Measurements from ENCODE around the gene ARL4A. TPM values are rescaled to one million over a fixed set of nuclear protein-coding genes. Genes with fewer than 3 reads are reported as not detected.

ARL4A gene
- total RNA-seq, 4 donors from 2014 or later: 38.5 to 89.7 (median 72.7) TPM

DNA sequence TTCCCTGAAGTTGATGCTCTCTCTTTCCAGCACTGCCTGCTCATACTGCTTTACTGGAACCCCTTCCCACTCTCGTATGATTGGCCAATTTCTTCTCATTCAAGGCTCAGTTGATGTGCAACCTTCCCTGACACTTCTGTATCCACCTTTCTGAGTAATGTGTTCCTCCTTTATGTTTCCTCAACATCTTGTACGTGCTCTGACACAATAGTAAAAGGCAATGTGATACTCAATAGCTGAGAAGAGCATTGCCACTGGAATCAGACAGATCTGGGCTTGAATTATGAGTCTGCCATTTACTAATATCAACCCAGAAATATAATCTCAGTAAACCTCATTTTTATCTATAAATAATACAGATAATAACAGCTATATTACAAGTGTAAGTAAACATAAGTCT lies 34.7 kb downstream of the ARL4A start:
- no peak overlapping the region for H3K4me3 ChIP-seq
- no peaks in the 10 kb centered on the region for H3K36me3 ChIP-seq
- DNase-seq: no peak

DNA sequence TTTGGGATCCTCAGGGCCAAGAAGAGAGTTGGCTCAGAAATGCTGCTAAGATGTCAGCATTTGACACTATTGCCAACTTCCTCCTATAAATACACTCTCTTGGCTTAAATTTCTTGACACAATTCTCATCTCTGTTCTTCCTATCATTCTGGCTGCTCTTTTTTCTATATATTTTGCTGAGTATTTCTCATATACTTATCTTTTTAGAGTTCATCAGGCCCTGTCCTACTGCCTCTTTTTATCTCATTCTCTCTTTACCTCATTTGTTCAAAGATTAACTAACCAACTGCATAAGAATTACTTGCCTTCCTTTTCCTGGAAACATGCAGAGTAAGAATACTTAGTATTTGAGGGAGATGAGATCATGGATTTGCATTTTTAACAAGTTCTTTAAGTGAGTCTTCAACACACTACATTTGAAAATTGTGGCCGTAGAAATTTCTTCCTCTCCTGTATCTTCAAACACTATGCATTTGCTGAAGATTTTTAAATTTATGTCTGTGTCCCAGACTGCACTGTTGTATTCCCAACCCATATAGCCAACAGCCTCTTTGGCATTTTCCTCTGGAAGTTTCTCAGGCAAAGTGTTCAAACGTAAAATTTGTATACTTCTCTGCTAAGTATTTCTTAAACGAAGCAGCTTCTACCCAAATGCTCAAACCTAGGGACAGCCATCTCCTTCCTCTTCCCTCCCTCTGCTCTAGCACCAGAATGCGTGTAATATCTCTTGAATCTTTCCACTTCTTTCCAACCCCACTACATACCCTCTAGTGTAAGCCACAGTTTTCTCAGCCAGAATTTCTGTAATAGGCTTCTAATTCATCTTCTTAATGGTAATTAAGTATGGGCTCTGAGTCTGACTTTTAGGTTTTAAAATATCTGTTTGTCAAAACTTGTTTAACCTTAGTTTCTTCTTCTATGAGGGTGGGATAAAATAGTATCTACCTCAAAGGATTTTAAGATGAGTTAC lies 35.5 kb downstream of the ARL4A start:
- DNase-seq: no peak
- H3K27me3 ChIP-seq: no peaks in the 10 kb centered on the region
- H3K4me1 ChIP-seq: peaks cover 0 to 6% of the 10 kb centered on the region in 2 donors
- intact Hi-C loops (cut with DNase I; ENCODE audit: low total_unique reads): no loop called here
- no peak for TF ChIP-seq POLR2A (IDR thresholded peaks at IDR 0.05)
- TF ChIP-seq, protein P1, sequence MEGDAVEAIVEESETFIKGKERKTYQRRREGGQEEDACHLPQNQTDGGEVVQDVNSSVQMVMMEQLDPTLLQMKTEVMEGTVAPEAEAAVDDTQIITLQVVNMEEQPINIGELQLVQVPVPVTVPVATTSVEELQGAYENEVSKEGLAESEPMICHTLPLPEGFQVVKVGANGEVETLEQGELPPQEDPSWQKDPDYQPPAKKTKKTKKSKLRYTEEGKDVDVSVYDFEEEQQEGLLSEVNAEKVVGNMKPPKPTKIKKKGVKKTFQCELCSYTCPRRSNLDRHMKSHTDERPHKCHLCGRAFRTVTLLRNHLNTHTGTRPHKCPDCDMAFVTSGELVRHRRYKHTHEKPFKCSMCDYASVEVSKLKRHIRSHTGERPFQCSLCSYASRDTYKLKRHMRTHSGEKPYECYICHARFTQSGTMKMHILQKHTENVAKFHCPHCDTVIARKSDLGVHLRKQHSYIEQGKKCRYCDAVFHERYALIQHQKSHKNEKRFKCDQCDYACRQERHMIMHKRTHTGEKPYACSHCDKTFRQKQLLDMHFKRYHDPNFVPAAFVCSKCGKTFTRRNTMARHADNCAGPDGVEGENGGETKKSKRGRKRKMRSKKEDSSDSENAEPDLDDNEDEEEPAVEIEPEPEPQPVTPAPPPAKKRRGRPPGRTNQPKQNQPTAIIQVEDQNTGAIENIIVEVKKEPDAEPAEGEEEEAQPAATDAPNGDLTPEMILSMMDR (IDR thresholded peaks at IDR 0.05): no peak
- no peaks in the 10 kb centered on the region for H3K9me3 ChIP-seq
- H3K4me3 ChIP-seq: no peak overlapping the region
- H3K27ac ChIP-seq: no peak overlapping the region
- H3K36me3 ChIP-seq: no peaks in the 10 kb centered on the region

More for the DNA sequence above, 34.7 kb downstream of the ARL4A start:
- no peaks in the 10 kb centered on the region for H3K27me3 ChIP-seq
- H3K9me3 ChIP-seq: no peaks in the 10 kb centered on the region
- H3K4me1 ChIP-seq: peaks cover 0 to 6% of the 10 kb centered on the region in 2 donors
- TF ChIP-seq POLR2A (IDR thresholded peaks at IDR 0.05): no peak
- TF ChIP-seq, protein P1 (IDR thresholded peaks at IDR 0.05): no peak
- no peak overlapping the region for H3K27ac ChIP-seq
- intact Hi-C loops (cut with DNase I; ENCODE audit: low total_unique reads): no loop called here

DNA sequence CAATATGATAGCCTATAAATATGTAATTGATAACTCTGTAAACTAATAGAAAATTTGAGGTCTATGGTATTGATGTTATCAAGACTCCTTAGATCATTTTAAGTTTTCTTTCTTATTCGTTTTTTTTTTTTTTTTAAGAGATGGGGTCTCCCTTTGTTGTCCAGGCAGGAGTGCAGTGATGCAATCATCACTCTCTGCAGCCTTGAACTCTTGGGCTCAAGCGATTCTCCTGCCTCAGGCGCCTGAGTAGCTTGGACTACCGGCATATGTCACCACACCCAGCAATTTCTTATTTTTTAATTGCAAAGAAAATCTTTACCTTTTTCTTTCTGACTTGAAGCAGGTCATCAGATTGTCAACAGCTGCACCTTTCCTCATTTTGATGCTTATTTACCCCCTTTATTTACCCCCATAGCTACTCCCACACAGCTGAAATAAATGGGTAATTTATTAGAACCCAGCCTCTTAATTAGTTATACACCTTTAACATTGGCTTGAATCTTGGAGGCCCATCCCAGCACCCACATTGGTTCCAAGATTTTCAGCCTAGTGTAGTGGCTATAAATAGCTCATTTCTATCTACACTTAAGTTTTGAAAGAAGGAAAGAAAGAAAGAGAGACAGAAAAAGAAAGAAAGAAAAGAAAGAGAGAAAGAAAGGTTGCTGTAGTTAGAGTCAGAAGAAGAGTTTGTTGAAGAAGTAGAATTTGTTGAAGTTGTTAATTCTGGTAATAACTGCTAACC lies 38.3 kb downstream of the ARL4A start:
- Histone ChIP-seq H3K9me3 (no peaks in the 10 kb centered on the region), H3K27ac (no peak overlapping the region), H3K27me3 (no peaks in the 10 kb centered on the region), H3K36me3 (no peaks in the 10 kb centered on the region), H3K4me3 (no peak overlapping the region), H3K4me1 (peaks cover 0 to 3% of the 10 kb centered on the region in 2 donors)
- intact Hi-C loops (cut with DNase I; ENCODE audit: low total_unique reads): no loop called here
- TF ChIP-seq POLR2A (IDR thresholded peaks at IDR 0.05): no peak
- TF ChIP-seq, protein P1 (IDR thresholded peaks at IDR 0.05): no peak
- no peak for DNase-seq

DNA sequence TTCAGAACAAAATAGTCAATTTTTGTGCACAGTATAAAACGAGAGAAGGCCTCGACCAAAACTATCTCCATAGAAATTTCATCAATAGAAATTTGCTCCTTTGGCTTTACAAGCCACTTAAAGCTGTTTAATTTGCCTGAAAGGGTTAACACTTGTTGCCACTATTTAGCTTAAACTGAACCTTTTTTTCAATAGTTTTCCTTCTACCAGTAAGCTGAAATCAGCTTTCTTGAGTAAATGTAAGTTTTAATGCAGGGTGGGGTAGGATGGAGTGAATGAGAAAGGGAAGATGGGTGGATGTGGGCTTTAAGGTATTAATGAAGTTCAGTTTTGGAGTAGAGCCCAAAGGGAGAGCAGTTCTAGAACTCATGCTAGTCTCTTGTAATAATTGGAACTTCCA lies 39.5 kb downstream of the ARL4A start:
- H3K9me3 ChIP-seq: no peaks in the 10 kb centered on the region
- intact Hi-C loops (cut with DNase I; ENCODE audit: low total_unique reads): no loop called here
- no peak overlapping the region for H3K27ac ChIP-seq
- no peak overlapping the region for H3K4me3 ChIP-seq
- TF ChIP-seq POLR2A (IDR thresholded peaks at IDR 0.05): no peak
- TF ChIP-seq, protein P1 (IDR thresholded peaks at IDR 0.05): no peak
- no peaks in the 10 kb centered on the region for H3K27me3 ChIP-seq
- H3K4me1 ChIP-seq: peaks cover 0 to 3% of the 10 kb centered on the region in 2 donors
- no peaks in the 10 kb centered on the region for H3K36me3 ChIP-seq
- no peak for DNase-seq
